Testis (tissue), 3 donors: ENCODE measurements around the gene ZNF521. TPM values are rescaled to one million over a fixed set of nuclear protein-coding genes. Genes with fewer than 3 reads are reported as not detected.

Experiments used
- DNase-seq: peaks from one replicate; pipeline ENCODE4 v3.0.0-alpha.2; 2019
- H3K27ac ChIP-seq, 2 donors: fragments of 200-600 bp; sonication (generic); one replicate each; pipeline ENCODE4 v1.5.1; 2019
- H3K27me3 ChIP-seq: fragments of 200-600 bp; sonication (generic); one replicate; pipeline ENCODE4 v1.5.1; 2019
- H3K36me3 ChIP-seq: fragments of 200-600 bp; sonication (generic); one replicate; pipeline ENCODE4 v1.5.1; 2017; ENCODE audit warnings: low read depth; ENCODE audit errors: missing control alignments
- H3K4me1 ChIP-seq: fragments of 200-600 bp; sonication (generic); one replicate; pipeline ENCODE4 v1.5.1; 2019
- H3K4me3 ChIP-seq, 2 donors: fragments of 200-600 bp; sonication (generic); one replicate each; pipeline ENCODE4 v1.5.1; 2017 to 2019
- H3K9me3 ChIP-seq: fragments of 200-600 bp; sonication (generic); one replicate; pipeline ENCODE4 v1.5.1; 2017
- CTCF ChIP-seq, 3 experiments: fragments of 450-650 bp in 2 of 3; fragments of 200-600 bp in 1 of 3; sonication (generic) in 1 of 3; IDR thresholded peaks; one replicate each; pipeline ENCODE4 v1.5.1; 2016 to 2019; ENCODE audit warnings: antibody characterized with exemption in 3 of 3, mild to moderate bottlenecking in 2 of 3, moderate library complexity in 1 of 3
- POLR2A ChIP-seq: fragments of 450-650 bp; IDR thresholded peaks from one replicate; pipeline ENCODE4 v1.6.1; 2017; ENCODE audit warnings: antibody characterized with exemption, mild to moderate bottlenecking, moderate library complexity
- WGBS, 2 donors: methylation state at CpG; one replicate each; pipeline ENCODE4 v1.1.5; 2018; 5-methylcytosine and 5-hydroxymethylcytosine counted together
- intact Hi-C: fragments of 100-400 bp; cut with DNase I; formaldehyde crosslinking; loops from one replicate; pipeline ENCODE4 v1.15.1; 2023; ENCODE audit warnings: low total_unique reads
- polyA plus RNA-seq: library from polyadenylated mRNA; stranded (reverse); fragments of 350-450 nt; fragmentation: Illumina TruSeq; extraction: RNeasy Lipid Tissue Mini Kit (QIAGEN cat#74804); gene quantifications from one replicate; pipeline ENCODE4 v1.2.3, GENCODE V29; 2014; ENCODE audit warnings: low read depth, low replicate concordance; ENCODE audit not compliant: insufficient read depth
- total RNA-seq, 2 donors: library from RNA; depleted of rRNA; stranded (reverse); fragments of >200 nt; gene quantifications; one replicate each; pipeline ENCODE4 v1.2.3, GENCODE V29; 2016

The ZNF521 gene
- total and polyA plus RNA-seq, 3 donors from 2014 or later = 8.7 to 46.9 (median 34.7) TPM

DNA sequence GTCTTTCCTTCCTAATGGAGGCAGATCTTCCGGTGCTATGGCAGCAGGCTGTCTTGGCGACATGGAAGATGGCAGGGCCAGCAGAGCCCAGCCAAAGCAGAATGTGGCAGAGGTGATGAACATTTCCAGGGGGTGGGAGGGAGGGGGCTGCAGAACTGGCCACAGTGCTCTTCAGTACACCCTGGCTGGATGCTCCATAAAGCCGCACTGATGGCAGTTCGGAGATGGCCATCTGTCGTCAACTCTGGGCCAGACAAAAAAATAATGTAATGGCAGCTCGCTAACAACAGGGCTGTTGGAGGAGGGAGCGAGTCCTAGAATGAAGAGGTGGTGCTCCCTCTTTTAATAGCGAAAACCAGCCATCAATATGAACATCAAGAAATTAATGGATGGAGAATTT lies 271.0 kb downstream of the ZNF521 start:
- no peaks in the 10 kb centered on the region for H3K36me3 ChIP-seq
- DNase-seq = no peak
- no peaks in the 10 kb centered on the region for H3K4me1 ChIP-seq
- intact Hi-C loops = no loop called here
- no peaks in the 10 kb centered on the region for H3K27me3 ChIP-seq
- WGBS, 2 donors = 97% methylated on average over 8 of the region's 8 CpGs
- H3K4me3 ChIP-seq = no peak overlapping the region
- H3K27ac ChIP-seq = no peak overlapping the region
- no peak for TF ChIP-seq CTCF (IDR thresholded peaks at IDR 0.05)
- no peaks in the 10 kb centered on the region for H3K9me3 ChIP-seq

GRCh38 chr18:25080211-25080610 lies 271.8 kb downstream of the ZNF521 start:
- Histone ChIP-seq H3K4me3 (no peak overlapping the region), H3K4me1 (no peaks in the 10 kb centered on the region), H3K27me3 (no peaks in the 10 kb centered on the region), H3K27ac (no peak overlapping the region), H3K36me3 (no peaks in the 10 kb centered on the region), H3K9me3 (no peaks in the 10 kb centered on the region)
- intact Hi-C loops = no loop called here
- WGBS, 2 donors = 67 to 73% methylated on average over 10 of the region's 10 CpGs
- no peak for DNase-seq
- TF ChIP-seq POLR2A (no peak), CTCF (IDR thresholded peaks at IDR 0.05) (no peak)

- intact Hi-C loops = no loop called here
Observed at GRCh38 chr18:25077944-25078723, 273.8 kb downstream of the ZNF521 start.

GRCh38 chr18:25077038-25077943 lies 274.7 kb downstream of the ZNF521 start:
- TF ChIP-seq CTCF (IDR thresholded peaks at IDR 0.05) = no peak
- TF ChIP-seq POLR2A = no peak
- H3K27me3 ChIP-seq = no peaks in the 10 kb centered on the region
- no peaks in the 10 kb centered on the region for H3K9me3 ChIP-seq
- H3K27ac ChIP-seq = no peak overlapping the region
- DNase-seq = no peak
- no peaks in the 10 kb centered on the region for H3K36me3 ChIP-seq
- peak overlapping the region in 1 of 2 donors; percentile 6 for H3K4me3 ChIP-seq
- intact Hi-C loops = no loop called here
- 63 to 64% methylated on average over 19 of the region's 19 CpGs for WGBS, 2 donors
- no peaks in the 10 kb centered on the region for H3K4me1 ChIP-seq

More at GRCh38 chr18:25077944-25078723, 273.8 kb downstream of the ZNF521 start:
- no peaks in the 10 kb centered on the region for H3K9me3 ChIP-seq
- peak; percentile 28 for DNase-seq
- H3K36me3 ChIP-seq = no peaks in the 10 kb centered on the region
- TF ChIP-seq CTCF (IDR thresholded peaks at IDR 0.05) (no peak), POLR2A (no peak)
- no peak overlapping the region for H3K27ac ChIP-seq
- no peaks in the 10 kb centered on the region for H3K27me3 ChIP-seq
- no peaks in the 10 kb centered on the region for H3K4me1 ChIP-seq
- peak overlapping the region in 1 of 2 donors; percentile 6 for H3K4me3 ChIP-seq
- 64 to 74% methylated on average over 18 of the region's 18 CpGs for WGBS, 2 donors
